HepG2 (cell line): Measurements from ENCODE around the gene ABCA3. TPM values are rescaled to one million over a fixed set of nuclear protein-coding genes. Genes with fewer than 3 reads are reported as not detected.

Experiments
- CREB1 ChIP-seq, 2 experiments: fragments of 450-650 bp in 1 of 2; IDR thresholded peaks; 2 replicates each; pipeline ENCODE4 v1.6.1; 2016 to 2017; ENCODE audit warnings: control low read depth in 1 of 2, mild to moderate bottlenecking in 1 of 2, missing compliant biosample characterization in 1 of 2, missing genetic modification characterization in 1 of 2
- CREM ChIP-seq, 2 experiments: sonication (generic) in 1 of 2; formaldehyde crosslinking in 1 of 2; IDR thresholded peaks; 2 replicates each; pipeline versions ENCODE4 v1.4.0 to v1.6.1; 2016 to 2020; ENCODE audit warnings: antibody characterized with exemption in 1 of 2, mild to moderate bottlenecking in 1 of 2, missing genetic modification reagents in 1 of 2
- HNF1A ChIP-seq, 2 experiments: sonication (generic) in 1 of 2; formaldehyde crosslinking in 1 of 2; IDR thresholded peaks; 2 replicates each; pipeline versions ENCODE4 v1.4.0 to v1.6.1; 2016 to 2020; ENCODE audit warnings: borderline replicate concordance in 1 of 2, low read depth in 1 of 2, mild to moderate bottlenecking in 1 of 2, missing genetic modification reagents in 1 of 2
- HNRNPL ChIP-seq: fragments of 200-400 bp; formaldehyde crosslinking; IDR thresholded peaks from 2 replicates; pipeline ENCODE4 v1.6.1; 2017; ENCODE audit warnings: mild to moderate bottlenecking, low read depth, low read length
- KDM6A ChIP-seq: IDR thresholded peaks from 2 replicates; pipeline ENCODE4 v1.6.1; 2016; ENCODE audit warnings: low read depth
- NCOR1 ChIP-seq: fragments of 200-600 bp; sonication (generic); IDR thresholded peaks from 2 replicates; pipeline ENCODE4 v1.7.0; 2017; ENCODE audit warnings: antibody characterized with exemption, low read length, borderline replicate concordance
- PATZ1 ChIP-seq: sonication (generic); formaldehyde crosslinking; IDR thresholded peaks from 2 replicates; pipeline ENCODE4 v1.4.0; 2020; ENCODE audit warnings: missing genetic modification reagents
- PRDM10 ChIP-seq: sonication (generic); formaldehyde crosslinking; IDR thresholded peaks from 2 replicates; pipeline ENCODE4 v1.4.0; 2020; ENCODE audit warnings: low read depth, missing genetic modification reagents
- RARA ChIP-seq: IDR thresholded peaks from 2 replicates; pipeline ENCODE4 v1.6.1; 2016; ENCODE audit warnings: missing genetic modification reagents, missing compliant biosample characterization
- SALL1 ChIP-seq: sonication (generic); formaldehyde crosslinking; IDR thresholded peaks from 2 replicates; pipeline ENCODE4 v1.8.0; 2022; ENCODE audit warnings: mild to moderate bottlenecking, missing genetic modification reagents
- SOX5 ChIP-seq: IDR thresholded peaks from 2 replicates; pipeline ENCODE4 v1.6.1; 2016; ENCODE audit warnings: borderline replicate concordance
- SRY ChIP-seq: sonication (generic); formaldehyde crosslinking; IDR thresholded peaks from 2 replicates; pipeline ENCODE4 v1.8.0; 2022; ENCODE audit warnings: mild to moderate bottlenecking, missing genetic modification reagents
- ZNF205 ChIP-seq: IDR thresholded peaks from 2 replicates; pipeline ENCODE4 v1.6.1; 2018; ENCODE audit warnings: missing biosample characterization, missing genetic modification reagents
- ZNF501 ChIP-seq: sonication (generic); formaldehyde crosslinking; IDR thresholded peaks from 2 replicates; pipeline ENCODE4 v1.5.1; 2020; ENCODE audit warnings: mild to moderate bottlenecking, moderate library complexity, missing genetic modification reagents
- ZNF7 ChIP-seq: IDR thresholded peaks from 2 replicates; pipeline ENCODE4 v1.6.1; 2016; ENCODE audit warnings: missing biosample characterization, missing genetic modification reagents
- ZNF788 ChIP-seq: sonication (generic); formaldehyde crosslinking; IDR thresholded peaks from 2 replicates; pipeline ENCODE4 v1.5.0; 2020; ENCODE audit warnings: mild to moderate bottlenecking, missing genetic modification reagents, borderline replicate concordance
- ZSCAN9 ChIP-seq: IDR thresholded peaks from 2 replicates; pipeline ENCODE4 v1.6.1; 2016; ENCODE audit warnings: borderline replicate concordance
- polyA plus RNA-seq, 8 experiments: library from polyadenylated mRNA; depleted of rRNA in 3 of 8; stranded (reverse) in 7 of 8; unstranded in 1 of 8; fragments of >200 nt; fragmentation: Illumina TruSeq in 4 of 8; extraction: Trizol in 4 of 8; gene quantifications; 2 replicates each; pipeline versions ENCODE4 v1.2.1 to v1.2.3, GENCODE V29; 2011 to 2016; ENCODE audit warnings: low read depth in 4 of 8, missing spikeins in 1 of 8, mixed read lengths in 1 of 8; ENCODE audit not compliant: insufficient read depth in 1 of 8
- total RNA-seq, 5 experiments: library from RNA; depleted of rRNA; stranded (reverse); fragments of >200 nt; fragmentation: Illumina TruSeq; extraction: Trizol; gene quantifications; 2 replicates each; pipeline ENCODE4 v1.2.3, GENCODE V29; 2016; ENCODE audit warnings: low read depth in 1 of 5

Gene ABCA3
- total and polyA plus RNA-seq, 2 of the 13 experiments (the other 11 are each of a cell fraction or from before 2014, with no cell fraction given), result 0.60 to 1.5 TPM

GRCh38 chr16:2226245-2226793, 114.2 kb downstream of the ABCA3 start (continued):
- TF ChIP-seq SOX5 (CRISPR knock-in tag), result peak; percentile 68; the same call in 1 of the 2 replicates
- peak; percentile 61; the same call in 1 of the 2 replicates for TF ChIP-seq NCOR1
- TF ChIP-seq PATZ1 (CRISPR knock-in tag), result 0 out of 2 replicates have a peak, but pooled peaks have one; percentile 22
- TF ChIP-seq HNF1A (IDR thresholded peaks at IDR 0.05; ENCODE audit: low read depth), result no peak
- TF ChIP-seq HNF1A (CRISPR knock-in tag; IDR thresholded peaks at IDR 0.05; ENCODE audit: borderline replicate concordance), result peak; percentile 35; the same call in 1 of the 2 replicates
- TF ChIP-seq ZSCAN9 (CRISPR knock-in tag), result 0 out of 2 replicates have a peak, but pooled peaks have one; percentile 38
- TF ChIP-seq ZNF501 (CRISPR knock-in tag), result 0 out of 2 replicates have a peak, but pooled peaks have one; percentile 32
- TF ChIP-seq CREB1 (IDR thresholded peaks at IDR 0.05), result no peak
- TF ChIP-seq CREB1 (CRISPR knock-in tag; IDR thresholded peaks at IDR 0.05), result peak; percentile 62
- TF ChIP-seq SRY, result no peak
- 0 out of 2 replicates have a peak, but pooled peaks have one; percentile 25 for TF ChIP-seq ZNF205 (CRISPR knock-in tag)
- peak; percentile 76; the same call in 1 of the 2 replicates for TF ChIP-seq PRDM10 (CRISPR knock-in tag)
- TF ChIP-seq KDM6A, result peak; percentile 20; the same call in 1 of the 2 replicates
- peak; percentile 45; the same call in 1 of the 2 replicates for TF ChIP-seq CREM (IDR thresholded peaks at IDR 0.05)
- TF ChIP-seq CREM (CRISPR knock-in tag; IDR thresholded peaks at IDR 0.05), result no peak
- no peak for TF ChIP-seq ZNF7 (CRISPR knock-in tag)
- peak; percentile 44; the same call in 1 of the 2 replicates for TF ChIP-seq HNRNPL
- TF ChIP-seq ZNF788 (CRISPR knock-in tag), result peak; percentile 29; the same call in 1 of the 2 replicates
- peak; percentile 97 for TF ChIP-seq RARA (CRISPR knock-in tag)
- TF ChIP-seq SALL1 (CRISPR knock-in tag), result peak; percentile 79
